ENCODE results near the gene MEIOB.

MEIOB gene

GRCh38 chr16:1874854-1875253 is 2.9 kb upstream of the MEIOB start:
- DNase-seq = no peak

- DNase-seq = no peak
Observed at GRCh38 chr16:1870365-1871082, 1.4 kb downstream of the MEIOB start.

GRCh38 chr16:1865902-1866690 is 5.9 kb downstream of the MEIOB start:
- no peak for DNase-seq

DNA sequence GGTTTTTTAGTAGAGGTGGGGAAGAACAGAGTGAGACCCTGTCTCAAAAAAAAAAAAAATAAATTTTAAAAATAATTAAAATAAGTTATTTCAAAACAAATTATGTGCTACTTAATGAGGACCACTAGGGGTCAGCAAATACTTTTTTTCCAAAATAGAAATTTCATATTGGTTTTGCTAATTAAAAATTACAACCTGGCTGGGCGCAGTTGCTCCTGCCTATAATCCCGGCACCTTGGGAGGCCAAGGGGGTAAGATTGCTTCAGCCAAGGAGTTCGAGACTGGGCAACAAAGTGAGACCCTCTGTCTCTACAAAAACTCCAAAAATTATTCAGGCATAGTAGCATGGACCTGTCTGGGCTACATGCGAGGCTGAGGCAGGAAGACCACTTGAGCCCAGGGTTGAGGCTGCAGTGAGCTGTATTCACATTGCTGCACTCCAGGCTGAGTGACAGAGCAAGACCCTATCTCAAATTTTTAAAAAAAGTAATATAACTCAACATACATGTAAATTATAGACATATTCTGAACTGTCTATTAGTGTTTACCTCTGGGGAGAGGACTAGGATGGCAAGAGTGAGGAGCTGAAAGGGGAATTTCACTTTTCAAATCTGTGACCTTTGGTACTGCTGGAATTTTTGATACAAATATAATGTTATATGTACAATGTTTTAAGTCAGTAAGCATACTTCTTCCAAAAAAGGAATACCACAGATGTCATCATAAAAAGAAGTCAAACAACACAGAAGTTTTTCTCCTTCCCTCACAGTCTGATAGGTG is 8.1 kb downstream of the MEIOB start:
- DNase-seq = peak; percentile 40

GRCh38 chr16:1862394-1862793 is 9.6 kb downstream of the MEIOB start:
- no peak for DNase-seq

DNA sequence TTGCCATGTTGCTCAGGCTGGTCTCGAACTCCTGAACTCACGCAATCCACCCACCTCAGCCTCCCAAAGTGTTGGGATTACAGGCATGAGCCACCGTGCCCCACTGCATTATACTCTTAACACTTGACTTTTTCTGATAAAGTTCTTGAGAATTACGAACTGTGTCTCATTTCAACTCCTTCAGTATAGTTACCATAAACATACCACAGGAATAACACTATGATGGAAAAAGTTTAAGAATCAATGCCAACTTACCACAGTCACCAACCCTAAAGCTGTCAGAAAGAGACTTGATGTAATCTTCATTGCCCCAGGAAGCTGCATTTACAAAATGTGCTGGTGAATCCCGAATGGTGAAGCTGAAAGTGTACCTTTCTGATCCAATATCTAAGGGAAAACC is 10.2 kb downstream of the MEIOB start:
- no peak for DNase-seq

GRCh38 chr16:1859650-1860049 is 12.3 kb downstream of the MEIOB start:
- DNase-seq = no peak

DNA sequence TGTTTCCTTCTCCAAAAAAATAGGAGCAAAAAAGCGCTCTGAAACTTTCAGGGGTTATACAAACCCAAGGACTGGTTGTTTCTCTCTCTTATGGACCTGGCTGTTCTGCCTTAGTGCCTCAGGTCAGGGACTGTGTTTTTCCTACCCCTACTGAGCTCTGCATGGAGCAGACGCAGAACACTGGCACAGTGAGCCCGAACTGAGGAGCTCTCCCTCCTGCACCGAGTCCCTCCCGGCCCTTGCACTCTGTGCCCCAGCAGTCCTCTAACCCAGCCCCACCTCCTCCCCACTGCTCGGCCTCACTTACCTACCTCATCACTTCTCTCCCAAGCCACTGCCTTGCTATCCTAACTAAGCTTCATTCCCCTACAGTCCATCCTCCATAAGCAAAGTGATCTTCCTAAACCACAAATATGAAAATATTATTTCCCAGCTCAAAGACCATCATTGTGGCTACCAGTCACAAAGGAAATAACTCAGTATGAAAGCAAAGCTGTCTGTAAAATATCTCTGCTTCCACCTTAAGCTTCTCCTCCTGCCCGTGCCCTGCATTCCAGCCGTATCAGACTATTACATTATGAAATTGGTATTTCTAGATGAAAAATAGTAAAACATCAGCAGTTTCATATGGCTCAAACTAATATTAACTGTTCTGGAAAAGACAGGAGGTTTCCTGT is 13.6 kb downstream of the MEIOB start:
- no peak for DNase-seq

GRCh38 chr16:1857433-1858097 is 14.4 kb downstream of the MEIOB start:
- no peak for DNase-seq

- no peak for DNase-seq
Observed at GRCh38 chr16:1851793-1852192, 20.2 kb downstream of the MEIOB start.

DNA sequence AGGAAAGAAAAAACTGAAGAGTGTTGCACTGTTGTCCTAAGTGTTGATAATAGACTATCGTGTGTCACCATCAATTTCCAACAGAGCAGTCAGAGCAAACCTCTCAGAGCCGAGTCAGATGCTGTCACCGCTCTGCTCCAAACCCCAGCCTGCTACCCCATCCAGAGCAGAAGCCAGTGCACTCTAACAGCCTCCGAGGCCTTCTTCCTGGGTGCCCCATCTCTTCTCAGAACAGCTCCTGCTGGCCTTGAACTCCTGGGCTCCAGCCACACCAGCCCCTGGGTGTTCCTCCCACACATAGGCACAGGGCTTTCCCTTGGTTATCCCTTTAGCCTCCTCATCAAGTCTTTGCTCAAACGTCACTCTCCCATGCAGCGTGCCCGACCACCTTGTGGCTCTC is 21.0 kb downstream of the MEIOB start:
- DNase-seq = no peak

DNA sequence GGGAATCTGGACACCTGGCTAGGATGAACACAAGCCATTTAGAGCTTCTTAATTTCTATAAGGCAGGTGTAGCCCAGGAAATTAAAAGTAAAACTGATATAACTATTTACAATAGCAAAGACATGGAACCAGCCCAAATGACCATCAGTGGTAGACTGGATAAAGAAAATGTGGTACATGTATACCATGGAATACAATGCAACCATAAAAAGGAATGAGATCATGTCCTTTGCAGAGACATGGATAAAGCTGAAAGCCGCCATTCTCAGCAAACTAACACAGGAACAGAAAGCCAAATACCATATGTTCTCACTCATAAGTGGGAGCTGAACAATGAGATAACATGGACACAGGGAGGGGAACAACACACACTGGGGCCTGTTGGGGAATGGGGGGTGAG is 25.5 kb downstream of the MEIOB start:
- no peak for DNase-seq

DNA sequence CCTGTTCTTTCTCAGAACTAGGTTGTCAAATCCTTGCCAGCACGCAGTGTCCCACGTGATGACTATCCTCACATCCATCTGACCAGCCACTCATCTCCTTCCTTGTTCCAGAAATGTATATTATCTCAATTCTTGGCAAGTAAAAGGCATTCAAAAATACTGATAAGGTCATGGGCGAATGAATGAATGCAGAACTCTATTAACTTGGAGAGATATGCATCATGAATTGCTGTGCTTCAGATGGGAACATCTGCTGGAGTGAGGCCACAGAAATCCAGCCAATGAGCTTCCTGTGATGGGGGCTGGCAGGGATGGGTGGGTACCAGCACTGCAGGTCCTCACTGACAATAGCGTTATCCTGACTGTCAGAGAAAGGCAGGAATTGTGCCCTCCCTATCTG is 26.0 kb downstream of the MEIOB start:
- no peak for DNase-seq

GRCh38 chr16:1839554-1839953 is 32.4 kb downstream of the MEIOB start:
- DNase-seq = no peak

- DNase-seq = no peak
Observed at GRCh38 chr16:1834096-1834495, 37.9 kb downstream of the MEIOB start.

- no peak for DNase-seq
Observed at GRCh38 chr16:1832838-1833454, 39.0 kb downstream of the MEIOB start.

GRCh38 chr16:1831186-1832075 is 40.5 kb downstream of the MEIOB start:
- no peak for DNase-seq

DNA sequence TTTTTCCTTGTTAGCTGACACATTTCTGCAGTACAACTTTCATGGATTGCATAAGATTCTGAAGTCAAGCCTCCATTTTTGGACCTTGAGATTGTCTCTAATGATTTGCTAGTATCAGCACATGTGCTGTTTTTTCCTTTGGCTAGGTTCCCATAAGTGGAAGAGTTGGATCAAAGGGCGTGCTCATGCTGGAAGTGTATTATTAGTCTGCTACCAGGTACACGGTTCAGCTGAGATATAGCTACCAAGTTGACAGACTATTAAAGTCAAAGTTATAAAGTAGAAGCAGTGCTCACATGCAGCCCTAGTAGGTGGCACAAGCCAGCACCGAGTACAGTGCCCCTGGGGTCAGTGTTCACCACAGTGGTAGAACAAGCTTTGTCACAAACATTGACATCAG is 41.8 kb downstream of the MEIOB start:
- DNase-seq = no peak

DNA sequence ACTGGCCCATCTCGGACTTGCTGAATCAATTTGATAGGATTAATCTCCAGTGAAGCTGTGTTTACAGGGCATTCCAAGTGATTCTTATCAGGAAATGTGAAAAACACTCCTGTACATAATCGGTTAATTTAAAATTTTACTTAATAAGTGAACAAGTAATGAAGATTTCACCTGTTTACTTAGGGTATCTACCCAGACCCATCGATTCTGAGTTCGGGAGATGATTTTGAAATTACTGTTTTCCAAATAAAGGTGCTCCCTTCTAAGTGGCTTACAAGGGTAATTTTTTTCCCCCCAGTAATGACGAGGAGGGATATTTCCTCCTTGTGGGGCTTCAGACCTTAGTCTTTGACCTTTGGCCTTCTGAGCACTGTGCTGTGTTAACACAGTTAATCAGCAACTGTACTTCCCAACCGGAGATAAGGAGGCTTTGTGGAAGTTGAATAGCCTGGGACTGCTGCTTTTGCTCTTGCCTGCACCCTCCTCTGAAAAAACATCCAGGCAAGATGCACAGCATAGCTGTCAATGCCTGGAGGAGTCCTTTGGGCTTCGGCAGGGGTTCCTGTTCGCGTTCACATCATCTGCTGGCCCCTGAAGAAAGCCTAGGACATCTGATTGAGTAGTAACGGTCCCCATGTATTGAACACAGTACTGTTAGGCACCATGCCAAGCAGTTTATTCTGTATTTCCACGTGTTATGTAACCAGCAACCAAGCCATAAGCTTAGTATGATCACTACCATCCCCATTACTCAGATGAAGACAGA is 43.1 kb downstream of the MEIOB start:
- no peak for DNase-seq

Measured in CD4-positive, alpha-beta T cell treated with Interleukin-4 for 4 hours (primary cell).